GM12878 (cell line): Measurements from ENCODE around the gene NEUROD1.

Experiments used
- CEBPB ChIP-seq, 2 experiments: fragments of 150-350 bp in 1 of 2; IDR thresholded peaks; 2 replicates each; pipeline ENCODE4 v1.6.1; 2012 to 2014; ENCODE audit warnings: low read depth in 2 of 2, low read length in 2 of 2, borderline replicate concordance in 1 of 2, inconsistent platforms in 1 of 2
- CTCF ChIP-seq, 3 experiments: IDR thresholded peaks in 2 of 3; conservative IDR thresholded peaks in 1 of 3; 2 replicates each; pipeline ENCODE4 v1.5.1; 2011; ENCODE audit warnings: low read depth in 3 of 3, low read length in 3 of 3, mild to moderate bottlenecking in 3 of 3, control low read depth in 2 of 3, moderate library complexity in 2 of 3, inconsistent platforms in 1 of 3, mixed read lengths in 1 of 3; ENCODE audit not compliant: control insufficient read depth in 2 of 3, insufficient read depth in 1 of 3; ENCODE audit errors: extremely low read depth in 1 of 3
- CUX1 ChIP-seq: IDR thresholded peaks from 2 replicates; pipeline ENCODE4 v1.6.1; 2012; ENCODE audit warnings: improper control_type of control experiment, low read depth, low read length; ENCODE audit not compliant: insufficient replicate concordance
- EGR1 ChIP-seq, 2 experiments: IDR thresholded peaks; 1 replicate in 1 of 2; 2 replicates in 1 of 2; pipeline ENCODE4 v1.6.1; 2011 to 2012; ENCODE audit warnings: low read depth in 2 of 2, low read length in 2 of 2, borderline replicate concordance in 1 of 2, mild to moderate bottlenecking in 1 of 2, moderate library complexity in 1 of 2
- GABPA ChIP-seq: IDR thresholded peaks from 2 replicates; pipeline ENCODE4 v1.6.1; 2014; ENCODE audit warnings: antibody characterized with exemption, low read depth, mild to moderate bottlenecking, inconsistent platforms
- KDM1A ChIP-seq: fragments of 200-600 bp; sonication (generic); IDR thresholded peaks from 2 replicates; pipeline ENCODE4 v1.6.1; 2016; ENCODE audit warnings: borderline replicate concordance
- NRF1 ChIP-seq: conservative IDR thresholded peaks from 2 replicates; pipeline ENCODE4 v1.6.1; 2011; ENCODE audit warnings: mild to moderate bottlenecking, low read depth, low read length, improper control_type of control experiment
- POLR2A ChIP-seq: IDR thresholded peaks from 2 replicates; pipeline ENCODE4 v1.6.1; 2011; ENCODE audit warnings: low read depth, mild to moderate bottlenecking, low read length
- POLR2AphosphoS5 ChIP-seq: IDR thresholded peaks from 2 replicates; pipeline ENCODE4 v1.6.1; 2011; ENCODE audit warnings: mild to moderate bottlenecking, low read length, inconsistent platforms
- SP1 ChIP-seq: IDR thresholded peaks from one replicate; pipeline ENCODE4 v1.6.1; 2011; ENCODE audit warnings: low read depth, low read length
- SRF ChIP-seq, 2 experiments: IDR thresholded peaks; 2 replicates each; pipeline ENCODE4 v1.6.1; 2011; ENCODE audit warnings: low read depth in 2 of 2, low read length in 2 of 2, mild to moderate bottlenecking in 1 of 2, moderate library complexity in 1 of 2

DNA sequence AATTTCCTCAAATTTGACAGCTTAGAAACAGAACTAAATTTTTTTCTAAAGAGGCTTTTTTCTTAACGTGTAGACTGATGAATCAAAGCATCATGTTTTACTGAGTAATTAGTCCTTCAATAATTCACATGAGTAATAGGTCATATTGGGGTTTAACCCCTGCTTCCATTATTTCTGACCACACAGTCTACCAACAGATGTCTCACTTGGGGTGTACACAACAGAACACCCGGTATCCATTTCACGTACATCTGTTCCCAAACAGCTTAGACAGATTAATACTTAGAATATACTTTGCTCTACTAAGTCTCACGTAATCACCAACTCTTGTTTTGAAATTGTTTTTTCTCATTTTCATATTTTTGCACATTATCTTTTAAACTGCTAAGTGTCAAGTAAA lies 38.2 kb downstream of the NEUROD1 start:
- TF ChIP-seq CTCF (IDR thresholded peaks at IDR 0.05 in 2 of 3, conservative IDR thresholded peaks at IDR 0.05 in 1 of 3; ENCODE audit: control insufficient read depth in 2 of 3, extremely low read depth in 1 of 3, insufficient read depth in 1 of 3, low read depth in 3 of 3, low read length in 3 of 3) (no peak), POLR2A (no peak), NRF1 (no peak), GABPA (no peak), POLR2AphosphoS5 (no peak), CUX1 (no peak), SP1 (no peak), SRF (IDR thresholded peaks at IDR 0.05; ENCODE audit: low read depth in 2 of 2, low read length in 2 of 2) (no peak), CEBPB (IDR thresholded peaks at IDR 0.05; ENCODE audit: borderline replicate concordance in 1 of 2, low read depth in 2 of 2, low read length in 2 of 2) (no peak), KDM1A (no peak), EGR1 (IDR thresholded peaks at IDR 0.05; ENCODE audit: borderline replicate concordance in 1 of 2, low read depth in 2 of 2, low read length in 2 of 2) (no peak)
